IPS-11a (cell line): ENCODE measurements around the gene SLC22A5.
"Not testable (repeated sequence)": the region's sequence is repeated elsewhere in the genome, so short reads cannot be mapped to it uniquely, and the experiment has no call there.

ENCODE experiments used
- H3K4me3 ChIP-seq: one replicate; pipeline ENCODE4 v1.5.1; 2013; ENCODE audit warnings: low read depth, low read length, control low read depth

The SLC22A5 gene

GRCh38 chr5:132386644-132387286 lies 17.3 kb downstream of the SLC22A5 start:
- no peak overlapping the region for H3K4me3 ChIP-seq

DNA sequence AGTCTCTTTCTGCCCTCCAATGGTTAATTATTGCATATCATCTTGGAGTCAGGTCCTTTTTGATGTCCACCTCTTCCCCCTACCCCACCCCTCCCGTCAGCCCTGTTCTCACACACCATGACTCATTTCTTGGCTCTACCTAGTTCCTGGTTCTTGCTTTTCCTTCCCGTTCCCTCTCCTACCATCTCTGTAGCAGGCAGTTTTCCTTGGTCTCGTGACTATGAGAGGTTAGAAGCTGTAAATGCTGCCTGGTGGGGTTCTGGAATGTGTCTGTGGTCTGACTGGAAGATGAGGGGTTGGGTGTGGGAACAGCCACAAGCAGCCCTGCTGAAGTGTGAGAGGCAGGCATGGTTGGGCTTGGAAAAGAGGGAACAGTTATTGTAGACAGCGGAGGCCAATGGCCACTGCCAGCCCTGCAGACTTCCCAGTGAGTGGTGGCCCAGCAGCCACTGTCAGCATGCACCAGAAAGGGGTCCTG lies 18.2 kb downstream of the SLC22A5 start:
- H3K4me3 ChIP-seq, result no peak overlapping the region

DNA sequence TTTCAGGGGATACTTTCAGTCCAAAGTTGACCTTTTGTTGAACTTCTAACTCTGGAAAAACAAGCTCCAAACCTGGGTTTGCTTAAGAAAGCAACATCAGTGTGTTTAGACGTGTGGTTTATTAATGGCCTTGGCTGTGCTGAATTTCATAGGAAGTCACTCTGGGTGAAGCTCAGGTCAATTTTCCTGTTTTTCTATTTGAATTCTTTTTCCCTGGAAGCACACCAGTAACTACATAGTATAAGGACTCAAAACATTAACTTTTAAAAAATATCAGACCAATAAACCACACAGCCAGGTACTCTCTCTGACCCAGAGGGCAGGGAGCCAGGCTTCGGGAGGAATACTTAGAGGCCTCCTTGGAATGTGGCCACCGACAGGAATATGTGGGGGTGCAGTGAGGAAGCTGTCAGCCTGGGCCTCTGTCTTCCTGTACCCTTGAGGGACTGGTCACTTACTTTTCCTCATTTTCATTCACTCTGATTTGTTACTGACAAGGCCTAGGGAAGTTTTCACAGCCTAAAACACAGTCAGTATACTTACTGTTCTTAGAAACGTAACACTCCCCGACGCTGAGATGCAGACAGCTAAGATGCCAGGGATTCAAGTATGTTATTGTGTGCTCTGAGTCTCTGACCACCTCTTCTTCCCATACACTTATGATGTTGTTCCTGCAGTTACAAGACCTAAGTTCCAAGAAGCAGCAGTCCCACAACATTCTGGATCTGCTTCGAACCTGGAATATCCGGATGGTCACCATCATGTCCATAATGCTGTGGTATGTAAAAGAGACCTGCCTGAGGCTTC lies 18.9 kb downstream of the SLC22A5 start:
- no peak overlapping the region for H3K4me3 ChIP-seq

GRCh38 chr5:132389051-132389331 lies 19.5 kb downstream of the SLC22A5 start:
- no peak overlapping the region for H3K4me3 ChIP-seq

DNA sequence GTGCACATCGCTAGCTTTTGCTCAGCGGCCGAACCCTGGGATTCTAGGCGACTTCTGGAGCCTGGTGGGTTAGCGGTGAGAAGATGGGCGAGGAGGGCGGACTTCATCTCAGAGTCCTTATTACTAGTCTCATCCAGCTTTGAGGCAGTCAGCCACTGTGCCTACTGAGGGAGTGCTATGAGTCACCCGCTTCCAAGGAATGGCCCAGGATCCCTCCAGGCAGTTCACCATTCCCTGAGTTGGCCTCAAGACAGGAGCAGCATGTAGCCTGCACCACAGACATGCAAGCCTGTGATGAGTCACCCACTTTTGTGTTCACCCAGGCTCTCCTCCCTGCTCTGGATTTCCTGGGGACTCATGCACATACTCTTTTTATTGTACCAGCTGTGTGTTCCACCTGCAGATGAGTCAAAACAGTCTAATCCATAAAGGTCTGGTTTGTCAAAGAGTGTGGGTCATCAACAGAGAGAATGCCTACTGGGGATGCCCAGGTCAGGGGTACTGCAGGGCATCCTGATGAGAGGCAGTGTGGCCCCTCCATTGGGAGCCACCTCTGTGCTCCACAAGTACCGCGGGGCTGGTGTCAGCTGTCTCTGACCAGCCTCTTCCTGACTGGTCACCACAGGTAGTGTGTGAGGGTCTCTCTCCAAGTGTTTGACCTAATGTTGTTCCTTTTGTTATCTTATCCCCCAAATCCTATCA lies 20.2 kb downstream of the SLC22A5 start:
- no peak overlapping the region for H3K4me3 ChIP-seq

- H3K4me3 ChIP-seq, result no peak overlapping the region
Observed at GRCh38 chr5:132391247-132391646, 21.7 kb downstream of the SLC22A5 start.

DNA sequence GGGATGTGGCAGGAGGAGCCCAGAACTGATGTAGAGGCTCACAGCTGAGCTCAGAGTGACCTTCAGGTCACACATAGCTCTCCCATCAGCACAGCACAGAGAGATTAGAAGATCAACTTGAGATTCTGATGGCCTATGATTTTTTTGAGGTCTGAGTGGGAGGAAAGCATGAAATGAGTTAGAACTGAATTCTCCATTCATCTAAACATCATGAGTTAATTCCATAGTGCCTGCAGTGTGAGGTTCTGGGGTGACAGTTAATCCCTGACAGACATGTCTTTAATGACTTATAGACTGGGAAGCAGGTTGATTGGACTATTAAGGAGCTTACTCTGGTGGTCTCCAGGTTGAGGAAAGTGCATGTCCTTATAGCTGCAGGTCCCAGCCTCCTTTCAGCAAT lies 22.4 kb downstream of the SLC22A5 start:
- H3K4me3 ChIP-seq, result no peak overlapping the region

DNA sequence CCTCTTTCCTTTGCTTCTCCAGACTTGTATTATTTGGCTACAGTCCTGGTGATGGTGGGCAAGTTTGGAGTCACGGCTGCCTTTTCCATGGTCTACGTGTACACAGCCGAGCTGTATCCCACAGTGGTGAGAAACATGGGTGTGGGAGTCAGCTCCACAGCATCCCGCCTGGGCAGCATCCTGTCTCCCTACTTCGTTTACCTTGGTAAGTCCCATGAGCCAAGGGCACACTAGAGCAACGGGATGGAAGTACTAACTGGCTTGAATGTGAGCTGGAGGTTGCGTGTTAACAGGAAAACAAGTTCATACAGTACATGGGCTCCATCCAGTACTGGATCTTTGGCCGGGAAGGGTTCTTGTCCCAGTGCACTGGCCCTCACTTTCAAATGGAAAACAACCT lies 22.9 kb downstream of the SLC22A5 start:
- H3K4me3 ChIP-seq, result no peak overlapping the region

DNA sequence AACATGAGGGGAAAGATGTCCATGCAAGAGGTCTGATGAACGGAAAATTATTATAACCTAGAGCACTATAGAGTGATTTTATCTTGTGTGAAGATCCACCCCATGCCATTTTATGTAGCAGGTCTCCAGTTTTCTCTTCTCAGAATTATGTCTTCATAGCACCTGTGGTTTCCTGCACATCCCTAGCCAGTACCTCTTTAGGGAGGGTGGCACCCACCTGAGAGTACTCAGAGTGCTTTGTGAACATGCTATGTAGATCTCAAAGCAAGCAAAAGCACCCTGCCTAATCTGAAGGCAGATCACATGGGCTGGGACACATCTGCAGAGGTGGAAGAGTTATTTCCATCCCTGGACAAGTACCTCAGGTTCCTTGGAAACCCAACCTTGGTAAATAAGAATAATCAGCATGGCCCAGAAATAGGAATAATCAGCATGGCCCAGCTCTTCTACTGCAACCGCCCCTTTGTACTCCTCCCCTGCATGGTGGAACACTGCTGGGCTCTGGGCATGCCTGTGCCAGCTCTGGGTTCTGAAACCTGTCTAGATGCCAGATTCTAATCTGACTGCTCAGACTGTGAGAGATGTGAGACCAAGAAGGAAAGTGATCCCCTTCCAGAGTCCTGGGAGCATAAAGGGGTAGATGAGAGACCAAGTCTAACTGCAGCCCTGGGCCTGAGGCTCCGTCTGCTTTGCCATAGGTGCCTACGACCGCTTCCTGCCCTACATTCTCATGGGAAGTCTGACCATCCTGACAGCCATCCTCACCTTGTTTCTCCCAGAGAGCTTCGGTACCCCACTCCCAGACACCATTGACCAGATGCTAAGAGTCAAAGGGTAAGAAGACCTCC lies 23.7 kb downstream of the SLC22A5 start:
- H3K4me3 ChIP-seq, result no peak overlapping the region

- no peak overlapping the region for H3K4me3 ChIP-seq
Observed at GRCh38 chr5:132394667-132395259, 25.3 kb downstream of the SLC22A5 start.

- H3K4me3 ChIP-seq, result no peak overlapping the region
Observed at GRCh38 chr5:132396589-132397031, 27.1 kb downstream of the SLC22A5 start.

- no peak overlapping the region for H3K4me3 ChIP-seq
Observed at GRCh38 chr5:132397224-132397623, 27.7 kb downstream of the SLC22A5 start.

GRCh38 chr5:132397936-132398675 lies 28.6 kb downstream of the SLC22A5 start:
- H3K4me3 ChIP-seq, result not testable (repeated sequence)

GRCh38 chr5:132404041-132404440 lies 34.5 kb downstream of the SLC22A5 start:
- H3K4me3 ChIP-seq, result not testable (repeated sequence)

DNA sequence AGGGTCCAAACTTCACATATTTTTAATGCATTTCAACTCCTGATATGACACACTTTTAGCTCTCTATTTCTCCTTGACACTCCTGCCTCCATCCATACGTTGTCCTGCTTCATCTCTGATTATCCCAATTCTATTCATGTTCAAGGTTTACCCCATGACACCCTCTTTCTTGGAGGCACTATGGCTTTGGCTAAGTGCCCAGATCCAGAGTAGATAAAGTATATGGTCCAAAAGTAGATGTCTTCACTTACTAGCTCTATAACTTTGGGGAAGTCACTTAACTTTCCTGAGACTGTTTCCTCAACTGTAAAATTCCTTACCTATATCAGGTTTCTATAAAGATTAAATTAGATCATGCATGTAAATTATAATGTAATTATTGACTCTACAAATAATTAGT lies 36.1 kb downstream of the SLC22A5 start:
- no peak overlapping the region for H3K4me3 ChIP-seq

GRCh38 chr5:132406144-132406783 lies 36.8 kb downstream of the SLC22A5 start:
- H3K4me3 ChIP-seq, result no peak overlapping the region

GRCh38 chr5:132407970-132408369 lies 38.5 kb downstream of the SLC22A5 start:
- H3K4me3 ChIP-seq, result no peak overlapping the region

GRCh38 chr5:132408456-132408855 lies 38.9 kb downstream of the SLC22A5 start:
- H3K4me3 ChIP-seq, result no peak overlapping the region

GRCh38 chr5:132408965-132409364 lies 39.5 kb downstream of the SLC22A5 start:
- H3K4me3 ChIP-seq, result no peak overlapping the region
